SIG-M5 treated with dmso at 0.1 percent for 504 hours (cell line): ENCODE data around the gene HOXB5.

ENCODE experiments used
- DNase-seq: peaks from one replicate; lab custom pipeline; 2025; ENCODE audit not compliant: unreplicated experiment; lab: John Stamatoyannopoulos, UW

Gene HOXB5

GRCh38 chr17:48576479-48577309, 16.9 kb downstream of the HOXB5 start:
- no peak for DNase-seq

DNA sequence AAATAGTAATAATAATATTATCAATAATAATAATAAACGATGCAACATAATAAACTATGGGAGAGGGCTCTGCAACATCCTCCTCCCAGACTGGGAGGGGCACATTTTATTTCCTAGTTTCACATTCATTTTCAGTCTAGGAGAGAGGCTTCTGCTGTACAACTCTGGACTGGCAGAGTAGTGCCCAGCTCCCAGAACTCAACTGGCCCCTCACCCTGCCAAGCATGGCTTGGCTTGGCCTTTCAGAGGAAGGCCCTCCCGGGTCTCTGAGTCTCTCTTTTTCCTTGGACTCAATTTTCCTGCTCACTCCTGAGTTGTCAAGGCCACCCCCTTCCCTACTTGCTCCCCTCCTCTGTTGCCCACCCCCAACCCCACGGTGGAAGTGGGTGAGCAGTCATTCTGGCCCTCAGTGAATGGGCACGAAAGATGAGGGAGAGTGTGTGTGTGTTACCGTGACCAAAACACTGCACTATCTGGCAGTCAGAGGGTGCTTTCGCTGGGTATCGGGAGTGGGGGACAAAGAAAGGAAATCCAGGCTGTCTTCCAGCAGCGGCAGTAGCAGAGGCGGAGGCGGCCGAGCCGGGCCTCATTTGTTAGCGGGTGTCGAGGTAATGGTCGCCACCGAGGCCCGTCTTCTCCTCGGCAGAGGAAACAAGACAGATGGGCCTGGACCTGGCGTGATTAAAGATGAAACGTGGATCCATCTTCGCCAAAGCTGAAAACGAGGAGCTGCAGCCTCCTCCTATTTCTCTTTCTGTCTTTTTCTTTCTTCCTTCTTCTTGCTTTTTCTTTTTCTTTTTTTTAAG, 17.7 kb downstream of the HOXB5 start:
- DNase-seq = no peak

- no peak for DNase-seq
Observed at GRCh38 chr17:48575066-48575582, 18.5 kb downstream of the HOXB5 start.

GRCh38 chr17:48574505-48575065, 19.0 kb downstream of the HOXB5 start:
- no peak for DNase-seq

DNA sequence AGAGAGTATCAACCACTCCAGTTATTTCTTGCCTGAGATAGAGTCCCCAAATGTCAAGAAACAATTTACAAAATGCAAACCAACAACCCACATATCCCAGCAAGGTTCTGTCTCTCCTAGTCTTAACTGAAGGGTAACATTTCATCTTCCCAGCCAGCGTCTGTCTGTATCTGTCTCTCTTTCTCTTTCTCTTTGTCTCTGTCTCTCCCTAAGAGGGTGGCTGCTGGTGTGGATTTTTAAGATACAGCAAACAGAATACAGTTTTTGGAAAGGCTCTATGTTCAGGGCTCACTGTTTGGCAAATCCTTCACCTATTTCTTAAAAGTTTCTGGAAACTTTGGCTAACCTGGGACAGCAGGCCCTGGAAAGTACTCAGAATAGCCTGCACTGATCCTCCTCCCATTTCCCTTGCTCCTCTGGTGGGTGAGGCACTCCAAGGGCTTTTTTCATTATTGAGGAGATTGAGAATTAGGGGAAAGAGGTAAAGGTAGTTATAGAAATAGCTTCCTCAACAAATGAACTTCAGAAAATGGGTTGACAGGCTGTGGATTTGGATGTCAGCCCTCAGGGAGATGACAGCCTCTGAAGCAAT, 21.7 kb downstream of the HOXB5 start:
- no peak for DNase-seq

DNA sequence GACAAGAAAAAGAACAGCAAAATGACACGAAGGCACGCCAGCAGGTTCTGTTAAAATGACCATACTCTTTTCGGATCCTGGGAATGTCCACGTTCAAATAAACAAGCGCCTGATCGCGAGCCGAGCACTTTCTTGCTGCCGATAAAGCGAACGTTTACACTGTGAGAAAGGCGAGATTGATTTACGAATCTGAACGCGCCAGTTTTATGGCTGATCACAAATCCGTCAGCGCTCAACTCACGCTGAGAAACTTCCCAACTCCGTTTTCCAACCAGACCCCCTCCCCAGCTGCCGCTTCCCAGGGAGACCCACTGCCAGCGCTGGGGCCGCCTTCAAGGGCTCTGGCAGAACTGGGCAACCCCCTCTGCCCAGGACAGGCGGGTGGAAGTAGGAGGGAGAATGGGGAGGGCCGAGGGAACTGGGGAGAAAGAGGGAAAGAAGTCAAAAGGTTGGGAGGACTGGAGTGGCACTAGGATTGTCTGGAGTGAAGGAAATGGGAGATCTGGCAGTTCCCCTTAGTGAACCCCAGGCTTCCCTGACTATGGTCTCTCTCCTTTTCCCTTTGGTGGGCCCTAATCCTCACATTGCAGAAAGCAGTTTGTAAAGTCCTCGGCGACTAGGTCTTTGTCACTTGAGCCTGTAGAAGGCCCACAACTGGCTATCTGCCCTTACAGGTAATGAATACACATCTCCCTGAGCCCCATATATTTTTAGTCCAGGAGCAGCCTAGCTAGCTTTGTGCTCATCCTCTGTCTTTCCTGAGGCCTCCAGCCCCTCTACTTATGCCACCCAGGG, 22.4 kb downstream of the HOXB5 start:
- DNase-seq = no peak

- no peak for DNase-seq
Observed at GRCh38 chr17:48570325-48571023, 23.1 kb downstream of the HOXB5 start.

DNA sequence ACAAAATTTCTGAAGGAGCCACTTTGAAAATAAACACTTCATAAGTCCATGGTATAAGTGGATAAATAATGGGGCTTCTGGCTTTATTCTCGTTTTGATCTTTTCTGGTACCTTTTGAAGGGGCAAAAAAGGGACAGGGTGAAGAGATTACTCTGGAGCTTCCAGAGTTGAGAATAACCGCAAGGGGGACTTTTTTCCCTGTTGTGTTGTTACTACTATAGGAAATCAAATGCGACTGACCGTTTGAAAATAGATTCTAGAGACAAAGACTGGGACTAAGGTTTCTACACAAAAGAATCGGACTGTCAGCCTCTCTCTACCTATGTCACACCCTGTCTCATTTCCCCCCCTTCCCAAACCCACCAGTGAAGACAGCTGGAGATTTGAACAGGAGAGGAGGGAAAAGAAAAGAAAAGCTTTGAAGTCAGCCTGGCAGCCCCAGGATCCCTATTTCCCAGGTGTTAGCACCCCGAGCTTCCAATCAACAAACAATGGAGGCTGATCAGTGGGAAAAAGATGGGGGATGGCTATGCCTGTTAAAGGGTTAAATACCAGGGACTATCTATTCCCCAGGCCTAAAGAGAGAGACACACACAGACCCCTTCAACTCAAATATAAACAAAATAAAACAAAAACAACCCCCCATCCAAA, 23.8 kb downstream of the HOXB5 start:
- DNase-seq = no peak

DNA sequence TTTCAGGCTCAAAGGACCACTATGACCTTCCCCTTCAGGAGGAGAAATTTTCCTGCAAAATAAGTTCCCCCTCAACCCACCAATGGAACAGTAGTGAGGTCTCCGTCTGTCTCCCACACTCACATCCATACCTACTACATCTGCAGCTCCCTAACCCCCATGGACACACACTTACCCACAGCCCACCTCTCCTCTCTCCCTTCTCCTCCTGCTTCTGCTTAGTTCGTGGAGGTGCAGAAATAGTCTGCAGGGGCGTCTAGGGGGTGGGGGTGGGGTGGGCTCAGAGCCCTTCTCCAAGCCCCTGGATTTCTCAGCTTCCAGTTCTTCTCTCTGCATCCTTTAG, 24.4 kb downstream of the HOXB5 start:
- no peak for DNase-seq

DNA sequence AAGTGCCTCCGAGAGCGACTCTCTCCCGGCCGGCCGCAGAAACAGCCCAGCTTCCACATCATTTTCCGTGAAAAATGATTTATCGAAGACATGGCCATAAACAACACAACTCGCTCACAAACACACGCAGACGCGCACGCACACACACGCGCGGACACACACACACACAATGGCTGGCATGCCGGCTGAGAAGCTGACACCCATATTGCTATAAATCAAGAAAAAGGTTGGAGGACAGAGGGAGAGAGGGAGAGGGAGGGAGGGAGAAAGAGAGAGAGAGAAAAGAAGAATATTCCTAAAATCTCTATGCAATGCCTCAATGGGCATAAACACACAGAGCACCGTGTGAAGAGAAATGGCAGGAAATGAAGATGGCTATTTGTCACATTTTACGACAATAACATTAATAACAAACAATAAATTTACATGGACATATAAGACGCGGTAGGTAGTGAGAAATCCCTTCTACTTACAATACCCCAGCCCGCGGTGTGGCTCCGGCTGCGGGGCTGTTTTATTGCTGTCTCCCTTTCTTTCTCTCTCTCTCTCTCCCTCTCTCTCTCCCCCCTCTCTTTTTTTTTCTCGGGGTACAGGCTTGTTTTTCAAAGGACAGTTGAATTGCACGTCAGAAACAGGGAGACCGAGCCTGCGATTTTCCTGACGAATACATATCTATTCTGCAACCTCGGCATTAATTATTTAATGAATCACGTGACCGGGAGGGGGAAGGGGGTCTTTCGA, 24.9 kb downstream of the HOXB5 start:
- DNase-seq = no peak

DNA sequence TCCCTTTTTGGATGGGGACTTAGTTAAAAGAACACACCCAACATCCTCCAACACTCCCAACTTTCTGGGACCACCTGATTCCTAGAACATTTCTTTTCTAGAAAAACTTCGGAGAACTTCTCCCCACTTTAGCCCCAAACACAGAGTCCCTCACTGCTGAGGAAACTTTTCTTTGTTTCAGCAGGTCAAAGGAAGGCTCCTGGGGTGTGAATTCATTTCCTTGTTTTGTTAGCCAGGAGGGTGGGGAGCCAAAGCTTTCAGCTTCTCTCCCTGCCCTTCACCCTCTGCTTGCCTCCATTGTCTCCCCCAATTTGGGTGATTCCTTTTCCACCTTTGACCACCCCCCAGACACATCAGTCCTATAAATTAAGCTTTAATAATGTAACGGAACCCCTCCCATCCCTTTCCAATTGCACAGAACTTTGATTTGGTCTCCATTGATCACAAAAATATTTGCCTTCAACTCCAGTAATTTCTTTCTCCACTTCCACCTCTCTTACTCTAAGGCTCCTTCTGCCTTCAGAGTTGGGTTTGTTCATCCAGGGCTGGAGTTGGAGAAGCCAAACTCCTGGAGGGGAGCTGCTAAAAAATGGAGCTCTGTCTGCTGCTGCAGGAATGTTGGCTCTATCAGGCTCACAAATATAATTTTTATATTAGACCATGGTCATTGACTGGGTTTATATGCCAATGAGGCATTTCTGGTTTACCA, 25.8 kb downstream of the HOXB5 start:
- no peak for DNase-seq

GRCh38 chr17:48567209-48567608, 26.4 kb downstream of the HOXB5 start:
- no peak for DNase-seq

GRCh38 chr17:48566717-48567116, 26.9 kb downstream of the HOXB5 start:
- no peak for DNase-seq

GRCh38 chr17:48565925-48566710, 27.5 kb downstream of the HOXB5 start:
- no peak for DNase-seq

DNA sequence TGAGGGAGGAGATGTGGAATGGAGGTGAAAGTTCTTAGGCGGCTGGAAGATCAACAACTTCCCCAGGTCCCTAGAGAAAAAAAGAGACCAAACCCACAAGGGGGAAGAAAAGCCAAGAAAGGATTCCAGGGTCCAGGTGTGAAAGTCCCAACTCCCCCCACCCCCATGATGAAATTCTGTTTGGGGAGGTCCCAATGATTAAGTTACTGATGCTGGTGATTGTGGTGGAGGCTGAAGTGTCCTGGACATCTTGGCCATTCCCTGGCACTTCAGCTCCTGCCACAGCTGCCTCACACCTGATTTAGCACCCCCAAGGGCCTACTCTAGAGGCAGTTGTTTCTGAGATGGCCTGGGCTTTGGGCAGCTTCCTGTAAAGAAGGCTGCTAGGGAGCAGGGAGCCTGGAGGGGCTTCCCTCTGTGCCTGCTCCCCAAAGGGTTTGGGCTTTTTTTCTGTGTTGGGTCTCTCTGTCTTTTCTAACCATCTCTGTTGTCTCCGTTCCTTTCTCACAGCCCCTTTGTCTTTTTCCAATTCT, 28.5 kb downstream of the HOXB5 start:
- no peak for DNase-seq

GRCh38 chr17:48564188-48565021, 29.2 kb downstream of the HOXB5 start:
- DNase-seq = no peak
